GM18498 (cell line): ENCODE results near the gene UBXN11.

Experiments used
- ATAC-seq: cut with Tn5 transposase; IDR thresholded peaks from one replicate; pipeline ENCODE4 v1.9.1; 2021; ENCODE audit warnings: mild to moderate bottlenecking, moderate library complexity; ENCODE audit not compliant: unreplicated experiment

The UBXN11 gene

DNA sequence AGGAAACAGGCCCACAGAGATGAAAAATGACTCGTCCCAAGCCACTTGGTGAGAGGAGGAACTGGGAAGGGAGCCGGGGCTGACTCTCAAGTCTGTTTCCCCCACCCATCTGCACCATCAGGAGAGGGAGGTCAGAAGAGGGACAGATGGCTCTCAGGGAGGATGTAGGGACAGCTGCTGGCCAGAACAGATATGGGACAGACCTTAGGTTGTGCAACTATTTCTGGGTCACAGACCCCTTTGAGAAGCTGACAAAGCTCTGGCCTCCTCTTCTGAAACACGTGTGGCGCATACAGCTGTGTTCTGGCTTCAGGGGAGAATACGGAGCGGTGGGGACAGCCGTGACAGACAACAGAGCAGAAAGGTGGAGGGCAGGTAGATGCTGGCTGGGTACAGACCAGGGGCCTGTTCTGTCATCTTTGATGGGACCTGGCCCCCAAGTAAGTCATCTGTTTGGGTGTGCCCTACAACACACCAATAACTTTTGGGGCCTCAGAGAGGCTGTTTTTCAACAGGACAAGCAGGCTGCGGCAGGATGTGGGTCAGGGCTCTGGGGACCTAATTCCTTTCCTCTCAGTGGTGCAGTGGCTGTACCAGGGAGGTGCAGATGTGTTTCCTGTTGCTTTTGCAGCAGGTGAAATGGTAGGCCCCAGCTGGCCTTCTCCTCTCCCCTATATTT is 19.3 kb downstream of the UBXN11 start:
- ATAC-seq: peak; percentile 36

DNA sequence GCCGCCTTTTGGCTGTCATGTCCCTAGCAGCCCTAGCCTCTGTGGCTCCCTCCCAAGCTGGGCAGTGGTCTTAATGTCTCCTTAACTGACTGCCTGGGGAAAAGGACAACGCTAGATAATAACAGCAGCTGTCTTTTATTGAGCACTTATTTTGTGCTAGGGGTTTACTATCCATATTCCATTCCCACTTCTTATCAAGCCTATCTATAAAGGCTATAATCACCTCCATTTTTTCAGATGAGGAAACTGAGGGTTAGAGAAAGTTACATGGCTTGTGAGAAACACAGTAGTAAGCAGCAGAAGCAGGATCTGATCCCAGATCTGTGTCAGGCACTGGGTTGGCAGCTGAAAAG is 20.4 kb downstream of the UBXN11 start:
- no peak for ATAC-seq

DNA sequence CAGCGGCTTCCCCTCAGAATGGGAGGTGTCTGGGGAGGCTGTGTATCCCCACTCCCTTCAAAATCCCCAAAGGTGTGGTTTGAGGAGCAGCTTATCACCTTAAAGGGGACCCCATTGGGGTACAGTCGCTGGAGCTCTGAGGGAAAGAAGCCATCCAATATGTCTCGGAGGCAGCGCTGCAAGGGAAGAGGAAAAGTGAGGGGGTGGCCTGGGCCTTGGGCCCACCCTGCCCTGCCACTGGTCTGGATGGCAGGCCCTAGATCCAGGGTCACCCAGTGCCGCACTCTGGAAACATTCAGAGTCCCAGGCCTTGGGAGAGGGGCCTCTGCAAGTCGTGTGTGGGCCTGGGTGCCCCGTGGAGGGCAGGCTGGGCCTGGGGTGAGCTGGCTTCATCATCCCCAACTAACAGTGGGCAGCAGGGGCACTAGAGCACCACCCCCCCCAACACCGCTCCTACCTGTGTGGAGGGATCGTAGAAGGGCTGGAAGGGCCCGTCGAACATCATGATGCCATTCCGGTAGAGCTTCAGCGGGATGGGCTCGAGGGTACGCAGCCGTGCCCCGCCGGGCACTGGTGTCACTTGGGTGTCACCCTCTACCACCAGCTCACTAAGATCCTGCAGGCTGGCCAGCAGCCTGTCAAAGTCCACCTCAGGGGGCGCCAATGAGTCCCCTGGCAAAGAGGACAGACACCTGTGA is 20.9 kb downstream of the UBXN11 start:
- ATAC-seq: no peak

DNA sequence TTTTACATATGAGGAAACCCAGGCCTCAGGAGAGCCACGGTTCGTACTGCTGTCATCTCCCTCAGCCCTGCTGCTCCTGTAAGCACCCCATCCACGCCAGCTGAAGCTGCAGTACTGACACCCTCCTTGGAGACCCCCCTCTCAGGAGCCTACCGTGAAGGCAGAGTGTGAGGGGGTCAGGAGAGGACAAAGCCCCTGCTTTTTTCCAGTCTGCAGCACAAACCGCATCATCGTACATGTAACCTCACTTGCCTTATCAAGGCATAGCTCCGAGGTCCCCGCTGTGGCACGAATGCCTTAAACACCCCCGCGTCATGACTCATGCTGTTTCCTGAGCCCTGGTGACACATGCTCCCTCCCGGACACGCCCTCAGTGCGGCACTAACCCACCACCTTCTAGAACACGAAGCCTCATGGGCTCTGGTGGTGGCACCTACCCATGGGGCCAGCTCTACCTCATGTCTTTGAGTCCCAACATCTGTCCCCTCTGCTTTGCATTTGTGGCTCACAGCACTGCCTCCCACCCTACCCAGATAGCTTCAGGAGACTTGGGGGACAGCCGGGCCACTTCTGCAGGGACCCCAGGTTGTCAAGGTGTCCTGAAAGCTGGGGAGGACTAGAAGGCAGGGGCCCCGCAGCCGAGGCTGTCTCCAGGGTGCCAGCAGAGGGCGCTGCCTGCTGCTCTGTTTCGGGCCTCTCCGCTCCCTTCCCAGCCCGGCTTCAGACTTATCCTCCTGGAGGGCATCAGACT is 21.7 kb downstream of the UBXN11 start:
- no peak for ATAC-seq

DNA sequence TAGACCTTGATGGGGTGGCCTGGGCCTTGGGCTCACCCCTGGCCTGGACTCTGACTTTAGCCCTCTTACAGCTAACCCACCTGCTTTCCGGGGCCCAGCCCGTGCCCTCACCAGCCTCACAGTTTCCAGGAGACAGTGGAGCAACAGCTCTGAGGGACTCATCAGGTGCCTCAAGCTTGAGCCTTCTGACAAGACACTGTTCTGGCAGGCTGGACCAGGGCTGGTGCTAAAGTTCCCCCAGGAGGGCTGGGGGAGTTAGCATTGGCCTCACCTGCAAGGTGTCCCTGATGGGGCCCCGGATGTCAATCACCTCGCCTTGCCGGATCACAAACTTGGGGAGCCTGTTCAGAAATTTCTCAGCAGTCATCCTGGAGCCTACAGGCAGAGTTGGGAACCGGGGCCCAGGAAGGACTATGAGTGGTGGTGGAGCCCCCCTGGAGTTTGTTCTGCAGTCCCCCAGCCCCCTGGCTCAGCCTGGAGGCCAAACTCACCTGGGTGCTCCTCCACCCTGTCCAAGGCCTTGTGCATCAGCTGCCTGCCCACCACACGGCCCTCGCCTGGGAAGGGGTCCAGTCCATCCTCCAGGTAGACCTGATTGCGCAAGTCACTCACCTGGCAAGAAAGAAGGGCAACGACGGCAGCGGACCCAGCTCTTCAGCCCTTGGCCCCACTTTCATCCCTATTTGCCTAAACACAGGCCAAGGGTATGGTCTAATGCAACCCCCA is 22.4 kb downstream of the UBXN11 start:
- ATAC-seq: no peak

DNA sequence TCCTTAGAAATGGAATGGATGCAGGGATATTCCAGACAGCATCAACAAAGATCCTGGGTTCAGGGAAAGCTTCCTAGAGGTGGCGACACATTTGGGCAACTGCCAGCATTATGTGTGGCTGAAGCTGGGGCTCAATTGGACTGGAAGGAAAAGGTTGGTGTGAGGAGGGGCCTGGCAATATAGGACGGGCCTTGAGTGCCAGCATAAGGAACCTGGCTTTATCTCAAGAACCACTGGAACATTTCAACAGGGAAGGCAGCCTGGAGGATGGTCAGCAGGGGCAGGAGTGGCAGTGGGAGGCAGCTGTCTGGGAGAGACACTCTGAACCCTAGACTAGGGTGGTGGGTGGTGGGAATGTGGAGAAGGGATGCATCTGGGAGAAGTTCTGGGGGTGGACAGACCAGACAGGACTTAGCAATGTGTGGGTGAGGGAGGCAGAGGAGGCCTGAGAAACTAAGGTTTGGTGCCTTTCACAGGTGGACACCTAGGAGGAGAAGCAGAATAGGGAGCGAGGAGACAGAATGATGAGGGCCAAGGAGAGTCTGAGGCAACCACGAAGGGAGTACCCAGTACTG is 23.1 kb downstream of the UBXN11 start:
- ATAC-seq: no peak

DNA sequence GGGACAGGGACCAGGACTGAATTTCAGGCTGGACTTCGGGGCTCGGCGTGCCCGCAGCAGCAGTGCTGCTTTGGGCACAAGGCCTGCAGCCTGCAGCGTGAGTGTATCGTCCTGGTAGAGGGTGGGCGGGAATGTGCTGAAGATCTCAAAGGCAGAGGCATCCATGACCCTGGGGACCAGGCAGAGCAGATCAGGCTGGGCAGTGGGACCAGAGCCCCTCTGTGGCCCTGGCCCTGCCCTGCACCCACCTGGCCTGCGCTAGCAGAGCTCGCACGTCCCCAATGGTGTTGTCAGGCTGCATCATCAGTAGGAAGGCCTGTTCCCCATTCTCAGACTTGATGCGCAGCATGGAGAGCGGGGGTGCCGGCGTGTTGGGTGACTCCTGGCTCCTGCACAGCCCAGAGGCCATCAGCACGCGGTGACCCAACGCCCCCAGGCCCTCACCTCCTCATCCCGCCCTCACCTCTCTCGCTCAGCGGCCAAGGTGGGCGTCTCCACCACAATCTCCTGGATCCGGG is 24.0 kb downstream of the UBXN11 start:
- ATAC-seq: no peak

DNA sequence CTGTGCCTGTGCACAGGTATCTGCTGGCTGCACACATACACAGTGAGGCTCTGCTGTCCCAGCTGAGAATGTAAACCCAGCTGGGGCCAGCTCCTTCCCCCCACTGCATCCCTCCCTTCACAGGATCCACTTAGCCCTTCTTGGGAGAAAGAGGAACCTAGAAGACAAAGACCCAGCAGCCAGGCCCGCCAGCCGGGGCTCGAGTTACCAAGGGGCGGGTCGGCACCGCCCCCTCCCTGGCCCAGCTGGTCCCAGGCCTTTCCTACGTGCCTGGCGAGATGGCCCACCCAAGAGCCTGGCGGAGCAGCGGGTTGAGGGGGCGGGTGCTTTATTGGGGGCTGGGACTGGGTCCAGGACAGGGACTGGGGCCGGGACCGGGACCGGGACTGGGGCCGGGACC is 24.5 kb downstream of the UBXN11 start:
- no peak for ATAC-seq

DNA sequence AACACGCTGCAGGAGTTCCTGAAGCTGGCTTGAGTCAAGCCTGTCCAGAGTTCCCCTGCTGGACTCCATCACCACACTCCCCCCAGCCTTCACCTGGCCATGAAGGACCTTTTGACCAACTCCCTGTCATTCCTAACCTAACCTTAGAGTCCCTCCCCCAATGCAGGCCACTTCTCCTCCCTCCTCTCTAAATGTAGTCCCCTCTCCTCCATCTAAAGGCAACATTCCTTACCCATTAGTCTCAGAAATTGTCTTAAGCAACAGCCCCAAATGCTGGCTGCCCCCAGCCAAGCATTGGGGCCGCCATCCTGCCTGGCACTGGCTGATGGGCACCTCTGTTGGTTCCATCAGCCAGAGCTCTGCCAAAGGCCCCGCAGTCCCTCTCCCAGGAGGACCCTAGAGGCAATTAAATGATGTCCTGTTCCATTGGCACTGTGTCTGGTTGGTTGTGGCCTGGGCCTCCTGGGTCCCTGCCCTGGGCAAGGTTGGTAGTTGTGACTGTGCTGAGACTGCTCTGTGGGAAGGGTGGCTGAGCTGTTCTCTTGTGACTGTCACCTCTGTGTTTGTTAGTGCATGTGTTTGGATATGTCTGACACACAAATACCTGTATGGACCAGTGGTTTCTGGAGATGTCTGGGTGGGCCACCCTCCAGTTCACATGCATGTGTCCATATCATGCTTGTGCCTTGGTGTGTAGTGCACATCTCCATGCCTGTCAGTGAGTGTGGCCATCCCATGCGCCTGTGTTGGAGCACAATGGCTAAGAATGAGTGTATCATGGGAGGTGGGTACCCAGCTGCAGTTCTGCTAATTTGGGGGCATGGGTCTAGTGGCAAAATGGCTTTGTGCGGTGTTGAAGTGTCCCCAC is 25.1 kb downstream of the UBXN11 start:
- ATAC-seq: no peak

DNA sequence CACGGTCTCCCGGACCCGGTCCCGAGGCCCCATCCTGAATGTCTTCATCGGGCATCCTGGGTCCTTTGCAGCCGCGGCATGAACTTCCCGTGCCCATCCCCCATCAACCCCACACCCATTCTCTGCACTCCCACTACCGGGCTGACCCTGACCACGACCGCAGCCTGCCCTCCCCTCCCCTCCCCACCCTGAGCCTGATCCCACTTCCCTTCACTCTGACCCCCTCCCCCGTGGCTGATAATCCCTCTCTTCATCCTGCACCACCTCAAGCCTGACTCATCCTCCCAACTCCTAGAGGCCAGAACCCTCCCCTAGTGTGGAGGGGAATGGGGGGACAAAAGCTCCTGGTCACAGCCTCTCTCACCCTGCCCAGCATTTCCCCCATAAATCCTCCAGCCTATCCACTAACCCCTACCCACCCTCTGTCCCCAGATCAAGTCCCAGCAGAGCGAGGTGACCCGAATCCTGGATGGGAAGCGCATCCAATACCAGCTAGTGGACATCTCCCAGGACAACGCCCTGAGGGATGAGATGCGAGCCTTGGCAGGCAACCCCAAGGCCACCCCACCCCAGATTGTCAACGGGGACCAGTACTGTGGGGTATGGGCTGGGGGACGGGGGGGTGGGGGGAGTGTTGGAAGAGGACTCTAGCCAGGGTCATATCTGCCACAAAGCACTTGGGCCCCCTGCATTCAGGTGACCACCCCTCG is 25.9 kb downstream of the UBXN11 start:
- ATAC-seq: no peak

DNA sequence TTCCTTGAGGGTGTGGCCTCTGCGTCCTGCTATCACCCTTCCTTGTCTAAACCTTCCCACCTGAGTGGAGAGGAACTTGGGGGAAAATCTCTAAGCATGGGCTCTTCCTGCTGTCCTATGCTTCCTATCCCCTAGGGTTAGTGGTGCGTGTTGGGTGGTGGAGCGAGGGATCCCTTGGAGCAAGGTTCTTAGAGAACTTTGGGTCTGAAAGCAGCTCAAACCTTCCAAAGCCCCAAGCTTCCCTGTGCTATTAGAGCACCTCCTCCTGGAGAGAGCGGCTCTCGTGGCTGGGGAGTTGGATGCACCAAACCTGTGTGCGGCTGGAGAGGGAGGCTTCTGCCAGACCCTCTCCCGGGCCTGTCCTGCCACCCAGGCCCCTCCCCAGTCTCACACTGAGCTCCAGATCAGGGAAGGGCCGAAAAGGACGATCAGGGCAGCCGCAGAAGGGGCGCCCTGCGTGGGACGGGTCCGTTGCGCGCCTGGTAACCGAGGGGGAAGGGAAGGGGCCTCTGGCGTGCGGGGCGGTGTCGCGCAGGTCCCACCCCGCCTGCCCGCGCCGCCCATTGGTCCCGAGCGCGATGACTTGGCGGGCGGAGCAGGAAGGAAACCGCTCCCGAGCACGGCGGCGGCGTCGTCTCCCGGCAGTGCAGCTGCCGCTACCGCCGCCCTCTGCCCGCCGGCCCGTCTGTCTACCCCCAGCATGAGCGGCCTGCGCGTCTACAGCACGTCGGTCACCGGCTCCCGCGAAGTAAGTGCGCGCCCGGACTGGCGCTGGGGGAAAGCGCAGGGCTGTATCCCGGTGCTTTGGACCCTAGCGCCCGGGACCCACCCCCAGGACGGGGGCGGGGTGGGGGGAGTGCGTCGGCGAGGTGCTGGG is 26.7 kb downstream of the UBXN11 start, which contains the start of gene SH3BGRL3:
TSS of gene SH3BGRL3 (plus strand) at position 631 of the 877 bp plus-strand sequence. CDS start at position 701, 70 bp downstream.
- peak; percentile 78 for ATAC-seq

DNA sequence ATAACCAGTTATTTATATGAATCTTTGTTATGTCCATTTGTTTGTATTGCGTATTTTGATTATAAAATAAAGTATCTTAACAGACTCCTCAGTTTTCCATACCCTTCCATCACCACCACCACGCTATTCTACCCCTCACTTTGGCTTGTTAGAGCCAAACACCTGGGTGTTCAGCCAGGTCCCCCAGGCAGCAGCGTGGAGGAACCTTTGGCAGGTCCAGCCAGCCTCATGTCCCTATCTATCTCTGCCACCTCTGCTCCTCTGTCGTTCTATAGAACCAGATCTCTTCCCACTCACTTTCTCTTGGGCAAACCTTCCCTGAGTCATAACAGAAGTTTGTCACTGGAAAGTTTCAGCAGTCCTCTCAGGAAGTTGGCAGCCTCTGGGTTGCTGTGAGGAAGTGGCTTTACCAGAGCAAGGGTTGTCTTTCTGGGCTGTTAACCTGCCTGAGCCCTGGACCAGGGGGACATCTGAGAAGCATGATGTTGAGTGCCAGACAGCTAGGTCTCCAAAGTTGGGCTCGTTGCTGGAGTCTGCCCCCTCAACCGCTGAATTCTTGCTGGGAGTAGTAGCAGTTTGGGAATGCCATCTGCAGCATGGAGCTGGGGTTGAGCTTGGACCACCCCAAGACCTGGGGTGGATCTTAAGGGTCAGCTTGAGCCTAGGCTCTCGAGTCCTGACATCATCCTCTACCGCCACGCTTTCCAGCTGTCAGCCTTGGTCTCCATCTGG is 27.5 kb downstream of the UBXN11 start:
- no peak for ATAC-seq

DNA sequence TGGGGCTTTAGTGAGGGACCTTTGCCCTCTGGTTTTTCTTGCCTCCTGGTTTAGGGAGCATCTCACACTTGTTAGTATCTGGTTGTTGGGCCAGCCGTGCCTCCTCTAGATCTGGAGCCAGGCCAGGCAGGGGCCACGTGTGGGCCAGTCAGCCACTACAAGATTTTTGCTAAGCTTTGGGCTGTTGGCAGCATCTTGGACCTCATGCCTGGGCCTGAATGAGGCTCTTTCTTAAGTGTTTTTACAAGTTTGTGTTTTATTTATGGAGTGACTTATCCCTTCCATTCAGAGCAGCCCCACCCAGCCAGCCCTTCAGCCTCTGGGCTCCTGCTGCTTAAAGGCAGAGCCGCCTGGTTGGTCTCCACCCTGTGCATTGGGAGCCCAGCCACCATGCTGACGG is 28.1 kb downstream of the UBXN11 start:
- no peak for ATAC-seq

DNA sequence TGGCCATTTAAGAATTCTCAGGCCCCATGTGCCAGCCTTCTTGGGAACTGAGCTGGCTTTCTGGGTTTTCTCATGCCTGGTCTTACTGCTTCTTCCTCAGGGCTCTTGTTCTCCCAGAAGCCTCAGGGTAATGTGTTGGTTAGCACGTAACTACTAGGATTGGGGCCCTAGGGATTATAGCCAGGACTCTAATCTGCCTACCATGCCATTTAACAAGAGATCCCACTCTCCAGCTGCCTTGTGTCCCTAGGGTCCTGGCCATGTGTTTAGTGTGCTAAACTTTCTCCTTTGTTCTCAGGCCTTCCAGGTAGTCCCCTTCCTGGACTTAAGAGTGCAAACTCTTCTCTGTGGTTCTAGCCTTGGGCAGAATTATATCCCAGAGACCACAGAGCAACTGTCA is 28.7 kb downstream of the UBXN11 start:
- ATAC-seq: no peak

DNA sequence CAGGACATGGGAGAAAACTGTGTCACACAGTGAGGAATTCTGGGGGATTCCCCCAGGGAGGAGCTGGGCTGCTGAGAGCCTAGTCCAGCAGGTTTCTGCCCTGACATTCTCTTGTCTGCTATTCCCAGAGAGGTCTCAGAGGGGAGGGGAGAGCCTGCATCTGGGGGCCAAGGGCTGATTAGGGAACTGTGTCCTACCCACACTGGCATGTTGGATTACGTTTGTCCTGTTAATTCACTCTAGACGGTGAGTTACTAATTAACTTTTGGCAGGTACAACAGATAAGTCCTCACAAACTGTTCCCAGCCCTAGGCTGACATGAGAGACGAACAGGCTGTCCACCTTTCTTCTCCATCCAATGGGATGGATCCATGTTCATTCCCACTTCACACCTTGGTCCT is 29.2 kb downstream of the UBXN11 start:
- ATAC-seq: no peak

DNA sequence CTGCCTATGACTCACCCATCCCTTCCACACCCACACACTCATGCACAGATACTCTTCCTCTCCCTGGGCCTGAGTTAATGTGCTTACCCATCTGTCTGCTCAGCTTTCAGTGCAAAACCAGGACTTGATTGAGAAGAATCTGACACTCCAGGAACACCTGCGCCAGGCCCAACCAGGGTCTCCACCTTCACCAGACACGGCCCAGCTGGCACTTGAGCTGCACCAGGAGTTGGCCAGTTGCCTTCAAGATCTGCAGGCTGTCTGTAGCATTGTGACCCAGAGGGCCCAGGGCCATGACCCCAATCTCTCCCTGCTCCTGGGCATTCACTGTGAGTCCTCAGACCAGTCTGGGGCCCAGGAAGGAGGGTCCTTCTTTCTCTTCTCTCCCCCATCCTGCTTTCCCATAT is 30.0 kb downstream of the UBXN11 start:
- no peak for ATAC-seq

DNA sequence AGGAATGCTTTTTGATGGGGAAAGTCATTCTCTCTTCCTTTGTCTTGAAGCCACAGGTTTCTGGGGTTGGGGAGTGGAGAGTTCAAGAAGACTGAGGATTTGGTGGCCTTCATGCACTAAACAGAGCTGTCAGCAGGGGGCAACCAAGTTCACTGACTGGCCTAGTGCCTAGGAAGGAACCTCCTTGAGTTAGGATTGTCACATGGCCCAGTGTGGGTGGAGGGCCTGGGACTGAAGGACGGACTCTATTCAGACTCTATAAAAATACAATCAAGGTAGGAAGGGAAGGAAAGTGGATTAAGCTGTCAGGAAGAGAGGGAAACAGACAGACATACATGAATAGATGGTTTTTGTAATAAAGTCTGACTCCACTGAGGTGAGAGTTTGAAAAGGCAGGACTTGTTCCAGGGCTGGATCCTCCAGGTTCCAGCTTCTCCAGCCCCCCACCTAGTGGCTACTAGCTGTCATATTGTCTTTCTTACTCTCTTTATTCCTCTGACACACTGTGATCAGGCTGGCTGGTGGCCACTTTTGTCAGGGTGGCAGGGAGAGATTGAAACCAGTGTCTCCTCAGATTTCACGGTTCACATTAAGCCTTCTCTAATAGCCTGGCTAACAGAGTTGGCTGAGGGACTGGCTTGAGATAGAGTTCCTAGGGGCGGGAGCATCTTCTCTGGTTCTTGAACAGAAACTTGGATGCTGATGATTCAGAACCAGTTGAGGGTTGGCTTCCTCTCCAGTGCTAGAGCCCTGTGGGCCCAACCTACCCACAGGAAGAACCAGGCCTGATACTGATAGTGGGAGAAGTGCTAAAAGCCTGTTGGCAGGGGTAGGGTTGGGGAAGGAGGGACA is 30.6 kb downstream of the UBXN11 start:
- no peak for ATAC-seq
